ENCODE measurements around the gene PANK2.

PANK2 gene

GRCh38 chr20:3854462-3854871 is 34.7 kb upstream of the PANK2 start:
- no peak overlapping the region for H3K27ac ChIP-seq (ENCODE audit: low read depth in 2 of 2, low read length in 2 of 2)
- H3K9ac ChIP-seq (ENCODE audit: low read depth in 1 of 2, low read length in 2 of 2), result no peak overlapping the region
- H3K27me3 ChIP-seq (ENCODE audit: control insufficient read depth in 2 of 2, insufficient read depth in 2 of 2, low read length in 2 of 2), result no peaks in the 10 kb centered on the region
- H3K36me3 ChIP-seq (ENCODE audit: control insufficient read depth in 2 of 2, insufficient read depth in 2 of 2, low read length in 2 of 2), result peaks cover 24 to 30% of the 10 kb centered on the region in 2 donors
- H3K9me3 ChIP-seq (ENCODE audit: control insufficient read depth in 2 of 2, low read length in 2 of 2), result no peaks in the 10 kb centered on the region
- H3K4me1 ChIP-seq (ENCODE audit: control insufficient read depth in 2 of 2, insufficient read depth in 2 of 2, low read length in 2 of 2), result peaks cover 0 to 6% of the 10 kb centered on the region in 2 donors
- H3K4me3 ChIP-seq (ENCODE audit: low read length in 2 of 2), result no peak overlapping the region

- Histone ChIP-seq H3K9me3 (ENCODE audit: control insufficient read depth in 2 of 2, low read length in 2 of 2) (no peaks in the 10 kb centered on the region), H3K27ac (ENCODE audit: low read depth in 2 of 2, low read length in 2 of 2) (no peak overlapping the region), H3K36me3 (ENCODE audit: control insufficient read depth in 2 of 2, insufficient read depth in 2 of 2, low read length in 2 of 2) (peaks cover 38 to 50% of the 10 kb centered on the region in 2 donors), H3K4me3 (ENCODE audit: low read length in 2 of 2) (no peak overlapping the region), H3K27me3 (ENCODE audit: control insufficient read depth in 2 of 2, insufficient read depth in 2 of 2, low read length in 2 of 2) (no peaks in the 10 kb centered on the region), H3K9ac (ENCODE audit: low read depth in 1 of 2, low read length in 2 of 2) (no peak overlapping the region), H3K4me1 (ENCODE audit: control insufficient read depth in 2 of 2, insufficient read depth in 2 of 2, low read length in 2 of 2) (peaks cover 0 to 6% of the 10 kb centered on the region in 2 donors)
These were observed 31.8 kb upstream of the PANK2 start for GRCh38 chr20:3857405-3857804.

- Histone ChIP-seq H3K36me3 (ENCODE audit: control insufficient read depth in 2 of 2, insufficient read depth in 2 of 2, low read length in 2 of 2) (peaks cover 51 to 63% of the 10 kb centered on the region in 2 donors), H3K9ac (ENCODE audit: low read depth in 1 of 2, low read length in 2 of 2) (no peak overlapping the region), H3K9me3 (ENCODE audit: control insufficient read depth in 2 of 2, low read length in 2 of 2) (no peaks in the 10 kb centered on the region), H3K27ac (ENCODE audit: low read depth in 2 of 2, low read length in 2 of 2) (no peak overlapping the region), H3K4me3 (ENCODE audit: low read length in 2 of 2) (no peak overlapping the region), H3K4me1 (ENCODE audit: control insufficient read depth in 2 of 2, insufficient read depth in 2 of 2, low read length in 2 of 2) (peaks cover 0 to 6% of the 10 kb centered on the region in 2 donors), H3K27me3 (ENCODE audit: control insufficient read depth in 2 of 2, insufficient read depth in 2 of 2, low read length in 2 of 2) (no peaks in the 10 kb centered on the region)
These were observed 30.5 kb upstream of the PANK2 start for GRCh38 chr20:3858689-3859088.

GRCh38 chr20:3861191-3861590 is 28.0 kb upstream of the PANK2 start:
- Histone ChIP-seq H3K27ac (ENCODE audit: low read depth in 2 of 2, low read length in 2 of 2) (no peak overlapping the region), H3K9ac (ENCODE audit: low read depth in 1 of 2, low read length in 2 of 2) (no peak overlapping the region), H3K27me3 (ENCODE audit: control insufficient read depth in 2 of 2, insufficient read depth in 2 of 2, low read length in 2 of 2) (no peaks in the 10 kb centered on the region), H3K36me3 (ENCODE audit: control insufficient read depth in 2 of 2, insufficient read depth in 2 of 2, low read length in 2 of 2) (peaks cover 71 to 79% of the 10 kb centered on the region in 2 donors), H3K4me1 (ENCODE audit: control insufficient read depth in 2 of 2, insufficient read depth in 2 of 2, low read length in 2 of 2) (peaks cover 0 to 3% of the 10 kb centered on the region in 2 donors), H3K4me3 (ENCODE audit: low read length in 2 of 2) (no peak overlapping the region), H3K9me3 (ENCODE audit: control insufficient read depth in 2 of 2, low read length in 2 of 2) (no peaks in the 10 kb centered on the region)

GRCh38 chr20:3862333-3862732 is 26.9 kb upstream of the PANK2 start:
- H3K27me3 ChIP-seq (ENCODE audit: control insufficient read depth in 2 of 2, insufficient read depth in 2 of 2, low read length in 2 of 2), result no peaks in the 10 kb centered on the region
- H3K4me3 ChIP-seq (ENCODE audit: low read length in 2 of 2), result no peak overlapping the region
- H3K9ac ChIP-seq (ENCODE audit: low read depth in 1 of 2, low read length in 2 of 2), result no peak overlapping the region
- H3K27ac ChIP-seq (ENCODE audit: low read depth in 2 of 2, low read length in 2 of 2), result no peak overlapping the region
- H3K9me3 ChIP-seq (ENCODE audit: control insufficient read depth in 2 of 2, low read length in 2 of 2), result no peaks in the 10 kb centered on the region
- peaks cover 0 to 2% of the 10 kb centered on the region in 2 donors for H3K4me1 ChIP-seq (ENCODE audit: control insufficient read depth in 2 of 2, insufficient read depth in 2 of 2, low read length in 2 of 2)
- peaks cover 72 to 83% of the 10 kb centered on the region in 2 donors for H3K36me3 ChIP-seq (ENCODE audit: control insufficient read depth in 2 of 2, insufficient read depth in 2 of 2, low read length in 2 of 2)

- Histone ChIP-seq H3K9ac (ENCODE audit: low read depth in 1 of 2, low read length in 2 of 2) (no peak overlapping the region), H3K36me3 (ENCODE audit: control insufficient read depth in 2 of 2, insufficient read depth in 2 of 2, low read length in 2 of 2) (peaks cover 67 to 81% of the 10 kb centered on the region in 2 donors), H3K4me3 (ENCODE audit: low read length in 2 of 2) (no peak overlapping the region), H3K9me3 (ENCODE audit: control insufficient read depth in 2 of 2, low read length in 2 of 2) (no peaks in the 10 kb centered on the region), H3K4me1 (ENCODE audit: control insufficient read depth in 2 of 2, insufficient read depth in 2 of 2, low read length in 2 of 2) (no peaks in the 10 kb centered on the region), H3K27me3 (ENCODE audit: control insufficient read depth in 2 of 2, insufficient read depth in 2 of 2, low read length in 2 of 2) (no peaks in the 10 kb centered on the region), H3K27ac (ENCODE audit: low read depth in 2 of 2, low read length in 2 of 2) (no peak overlapping the region)
These were observed 25.9 kb upstream of the PANK2 start for GRCh38 chr20:3863317-3863716.

- Histone ChIP-seq H3K36me3 (ENCODE audit: control insufficient read depth in 2 of 2, insufficient read depth in 2 of 2, low read length in 2 of 2) (peaks cover 65 to 76% of the 10 kb centered on the region in 2 donors), H3K27ac (ENCODE audit: low read depth in 2 of 2, low read length in 2 of 2) (no peak overlapping the region), H3K4me3 (ENCODE audit: low read length in 2 of 2) (no peak overlapping the region), H3K9ac (ENCODE audit: low read depth in 1 of 2, low read length in 2 of 2) (no peak overlapping the region), H3K9me3 (ENCODE audit: control insufficient read depth in 2 of 2, low read length in 2 of 2) (no peaks in the 10 kb centered on the region), H3K27me3 (ENCODE audit: control insufficient read depth in 2 of 2, insufficient read depth in 2 of 2, low read length in 2 of 2) (no peaks in the 10 kb centered on the region), H3K4me1 (ENCODE audit: control insufficient read depth in 2 of 2, insufficient read depth in 2 of 2, low read length in 2 of 2) (no peaks in the 10 kb centered on the region)
These were observed 24.7 kb upstream of the PANK2 start for GRCh38 chr20:3864518-3864917.

- no peak overlapping the region for H3K27ac ChIP-seq (ENCODE audit: low read depth in 2 of 2, low read length in 2 of 2)
- peaks cover 65 to 78% of the 10 kb centered on the region in 2 donors for H3K36me3 ChIP-seq (ENCODE audit: control insufficient read depth in 2 of 2, insufficient read depth in 2 of 2, low read length in 2 of 2)
These were observed 23.9 kb upstream of the PANK2 start for GRCh38 chr20:3865152-3865886.

GRCh38 chr20:3865887-3866407 is 23.2 kb upstream of the PANK2 start:
- Histone ChIP-seq H3K27me3 (ENCODE audit: control insufficient read depth in 2 of 2, insufficient read depth in 2 of 2, low read length in 2 of 2) (no peaks in the 10 kb centered on the region), H3K4me1 (ENCODE audit: control insufficient read depth in 2 of 2, insufficient read depth in 2 of 2, low read length in 2 of 2) (peaks cover 3 to 8% of the 10 kb centered on the region in 2 donors), H3K9me3 (ENCODE audit: control insufficient read depth in 2 of 2, low read length in 2 of 2) (no peaks in the 10 kb centered on the region), H3K27ac (ENCODE audit: low read depth in 2 of 2, low read length in 2 of 2) (no peak overlapping the region), H3K4me3 (ENCODE audit: low read length in 2 of 2) (no peak overlapping the region), H3K36me3 (ENCODE audit: control insufficient read depth in 2 of 2, insufficient read depth in 2 of 2, low read length in 2 of 2) (peaks cover 65 to 76% of the 10 kb centered on the region in 2 donors), H3K9ac (ENCODE audit: low read depth in 1 of 2, low read length in 2 of 2) (no peak overlapping the region)

More at GRCh38 chr20:3865152-3865886, 23.9 kb upstream of the PANK2 start:
- Histone ChIP-seq H3K4me1 (ENCODE audit: control insufficient read depth in 2 of 2, insufficient read depth in 2 of 2, low read length in 2 of 2) (peaks cover 3 to 7% of the 10 kb centered on the region in 2 donors), H3K9me3 (ENCODE audit: control insufficient read depth in 2 of 2, low read length in 2 of 2) (no peaks in the 10 kb centered on the region), H3K9ac (ENCODE audit: low read depth in 1 of 2, low read length in 2 of 2) (no peak overlapping the region), H3K4me3 (ENCODE audit: low read length in 2 of 2) (no peak overlapping the region), H3K27me3 (ENCODE audit: control insufficient read depth in 2 of 2, insufficient read depth in 2 of 2, low read length in 2 of 2) (no peaks in the 10 kb centered on the region)

- H3K27ac ChIP-seq (ENCODE audit: low read depth in 2 of 2, low read length in 2 of 2), result no peak overlapping the region
- no peaks in the 10 kb centered on the region for H3K27me3 ChIP-seq (ENCODE audit: control insufficient read depth in 2 of 2, insufficient read depth in 2 of 2, low read length in 2 of 2)
- H3K36me3 ChIP-seq (ENCODE audit: control insufficient read depth in 2 of 2, insufficient read depth in 2 of 2, low read length in 2 of 2), result peaks cover 65 to 76% of the 10 kb centered on the region in 2 donors
- no peak overlapping the region for H3K4me3 ChIP-seq (ENCODE audit: low read length in 2 of 2)
- no peaks in the 10 kb centered on the region for H3K9me3 ChIP-seq (ENCODE audit: control insufficient read depth in 2 of 2, low read length in 2 of 2)
- H3K4me1 ChIP-seq (ENCODE audit: control insufficient read depth in 2 of 2, insufficient read depth in 2 of 2, low read length in 2 of 2), result peaks cover 3 to 8% of the 10 kb centered on the region in 2 donors
- no peak overlapping the region for H3K9ac ChIP-seq (ENCODE audit: low read depth in 1 of 2, low read length in 2 of 2)
These were observed 22.7 kb upstream of the PANK2 start for GRCh38 chr20:3866464-3866863.
